Anterior cingulate cortex (tissue), 58 donors: ENCODE data around the gene SPNS2.
A peak's percentile ranks its signal among the peaks of the same experiment; 100 is the strongest.

Source experiments
- DNase-seq, 58 donors: peaks; one replicate each; lab custom pipeline; 2025; lab: John Stamatoyannopoulos, UW

Gene SPNS2

DNA sequence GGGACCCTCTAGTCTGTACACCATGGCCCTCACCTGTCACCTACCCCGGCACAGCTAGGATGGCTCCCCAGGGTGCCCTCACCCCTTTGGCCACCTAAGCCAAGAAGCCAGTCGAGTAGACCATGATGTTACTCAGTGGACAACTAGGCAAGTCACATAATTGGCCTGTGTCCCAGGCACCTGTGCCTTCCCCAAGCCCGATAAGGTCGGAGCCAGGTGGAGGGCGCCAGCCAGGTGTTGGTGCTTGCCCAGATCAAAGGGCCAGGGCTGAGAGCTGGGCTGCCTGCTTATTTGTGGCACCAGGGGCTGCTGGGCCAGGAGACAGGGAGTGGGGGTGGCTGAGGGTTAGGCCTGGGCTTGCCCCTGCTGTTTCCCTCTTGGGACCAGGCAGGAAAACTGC is 16.8 kb downstream of the SPNS2 start:
- DNase-seq, result no peak

DNA sequence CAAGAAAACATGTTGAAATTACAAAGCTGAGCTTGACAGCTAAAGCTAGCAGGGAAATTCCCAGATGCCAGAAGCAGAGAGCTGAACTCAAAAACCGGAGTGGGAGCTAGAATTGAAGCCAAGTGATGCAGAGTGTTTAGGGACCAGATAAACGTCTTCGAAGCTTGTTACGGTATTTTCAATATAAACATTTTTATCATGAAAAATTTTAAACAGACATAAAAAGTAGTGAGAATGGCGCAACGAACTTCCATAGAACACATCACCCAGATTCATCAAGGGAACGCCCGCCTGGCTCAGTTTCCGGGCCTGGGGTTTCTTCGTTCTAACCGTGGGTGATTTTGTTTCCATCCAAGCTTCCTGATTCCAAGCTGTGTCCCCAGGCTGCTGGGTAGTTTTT is 18.1 kb downstream of the SPNS2 start:
- DNase-seq, result no peak

- peak in 5 of 58 donors; percentile 20 to 56 (median 30) for DNase-seq
These were observed 20.2 kb downstream of the SPNS2 start for GRCh38 chr17:4518901-4519300.

DNA sequence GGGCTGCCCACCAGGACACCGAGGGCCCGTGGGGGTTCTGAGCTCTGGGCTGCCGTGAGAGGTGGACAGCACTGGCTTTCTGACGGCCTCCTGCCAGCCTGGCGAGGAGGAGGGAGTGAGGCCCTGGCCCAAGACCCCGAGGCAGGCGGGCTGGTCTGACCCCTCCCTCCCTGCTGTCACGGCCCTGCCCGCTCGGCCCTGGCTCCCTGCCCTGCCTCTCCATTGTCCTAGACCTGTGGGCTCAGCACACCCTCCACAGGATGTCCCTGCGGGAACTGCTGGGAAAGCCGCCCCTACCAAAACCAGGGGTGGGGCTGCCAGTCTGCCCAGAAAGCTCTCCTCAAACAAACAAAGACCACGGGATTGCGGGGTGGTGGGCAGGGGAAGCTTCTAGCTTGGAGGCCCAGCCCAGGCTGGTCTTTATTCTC is 20.7 kb downstream of the SPNS2 start:
- peak in 29 of 58 donors; percentile 17 to 74 (median 48) for DNase-seq

DNA sequence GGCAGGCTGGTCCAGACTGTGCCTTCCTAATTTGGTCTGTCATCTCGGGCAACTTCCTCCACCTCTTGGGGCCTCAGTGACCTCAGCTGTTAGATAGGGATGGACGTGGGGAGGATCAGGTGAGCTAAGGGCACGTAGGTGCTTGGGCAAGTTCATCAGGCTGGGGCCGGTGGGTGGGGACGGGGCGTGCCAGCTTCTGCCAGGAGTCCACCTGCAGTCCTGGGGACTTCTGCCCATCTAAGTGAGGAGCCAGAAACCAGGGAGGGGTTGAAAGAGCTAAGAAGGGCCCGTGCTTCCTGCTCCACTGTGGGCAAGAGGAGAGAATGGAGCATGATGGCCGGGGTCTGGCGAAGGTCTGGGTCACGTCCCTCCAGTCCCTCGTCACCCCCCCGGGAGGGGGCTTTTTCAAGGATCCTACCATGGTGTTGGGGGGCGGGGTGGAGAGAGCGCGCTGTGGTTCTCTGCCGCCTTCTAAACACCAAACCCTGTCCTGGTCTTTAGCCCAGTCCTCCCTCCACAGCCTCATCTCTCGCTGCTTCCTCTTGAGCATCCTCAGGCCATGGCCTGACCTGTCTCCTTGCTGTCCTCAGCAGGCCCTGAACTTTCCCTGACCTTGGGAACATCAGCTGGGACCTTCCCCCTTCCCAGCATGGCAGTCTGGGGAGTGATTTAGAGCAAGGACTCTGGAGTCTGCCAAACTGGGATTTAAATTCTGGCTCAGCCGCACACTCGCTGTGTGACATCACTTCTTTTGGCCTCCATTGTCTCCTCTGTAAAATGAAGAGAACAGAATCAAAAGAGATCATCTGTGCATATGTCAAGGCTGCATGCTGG is 21.6 kb downstream of the SPNS2 start:
- DNase-seq, result no peak

GRCh38 chr17:4520894-4521600 is 22.4 kb downstream of the SPNS2 start:
- no peak for DNase-seq

GRCh38 chr17:4522661-4523060 is 24.0 kb downstream of the SPNS2 start:
- no peak for DNase-seq

DNA sequence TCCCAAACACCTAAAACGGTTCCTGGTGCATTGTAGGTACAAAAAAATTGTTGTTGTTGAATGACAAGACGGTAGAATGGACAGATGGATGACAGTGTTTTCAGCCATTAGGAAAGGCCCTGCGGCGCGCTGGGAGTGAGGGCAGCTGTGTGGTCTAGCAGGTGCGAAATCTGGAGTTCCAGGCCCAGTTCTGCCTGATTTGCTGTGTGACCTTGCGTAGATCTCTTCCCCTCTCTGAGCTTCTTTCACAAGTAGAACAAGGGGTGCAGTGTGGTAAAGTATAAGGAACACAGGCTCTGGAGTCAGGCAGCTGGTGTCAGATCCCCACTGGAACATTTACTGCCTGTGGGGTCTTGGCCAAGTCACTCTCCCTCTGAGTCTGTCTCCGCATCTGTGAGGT is 25.3 kb downstream of the SPNS2 start:
- no peak for DNase-seq

GRCh38 chr17:4525691-4526397 is 27.2 kb downstream of the SPNS2 start:
- DNase-seq, result no peak

GRCh38 chr17:4527134-4527533 is 28.5 kb downstream of the SPNS2 start:
- no peak for DNase-seq

GRCh38 chr17:4527566-4528125 is 29.0 kb downstream of the SPNS2 start:
- no peak for DNase-seq

- DNase-seq, result no peak
These were observed 31.0 kb downstream of the SPNS2 start for GRCh38 chr17:4529533-4530152.

GRCh38 chr17:4530799-4531730 is 32.4 kb downstream of the SPNS2 start:
- DNase-seq, result peak in 7 of 58 donors; percentile 10 to 43 (median 39)

GRCh38 chr17:4531988-4532736 is 33.5 kb downstream of the SPNS2 start:
- no peak for DNase-seq

DNA sequence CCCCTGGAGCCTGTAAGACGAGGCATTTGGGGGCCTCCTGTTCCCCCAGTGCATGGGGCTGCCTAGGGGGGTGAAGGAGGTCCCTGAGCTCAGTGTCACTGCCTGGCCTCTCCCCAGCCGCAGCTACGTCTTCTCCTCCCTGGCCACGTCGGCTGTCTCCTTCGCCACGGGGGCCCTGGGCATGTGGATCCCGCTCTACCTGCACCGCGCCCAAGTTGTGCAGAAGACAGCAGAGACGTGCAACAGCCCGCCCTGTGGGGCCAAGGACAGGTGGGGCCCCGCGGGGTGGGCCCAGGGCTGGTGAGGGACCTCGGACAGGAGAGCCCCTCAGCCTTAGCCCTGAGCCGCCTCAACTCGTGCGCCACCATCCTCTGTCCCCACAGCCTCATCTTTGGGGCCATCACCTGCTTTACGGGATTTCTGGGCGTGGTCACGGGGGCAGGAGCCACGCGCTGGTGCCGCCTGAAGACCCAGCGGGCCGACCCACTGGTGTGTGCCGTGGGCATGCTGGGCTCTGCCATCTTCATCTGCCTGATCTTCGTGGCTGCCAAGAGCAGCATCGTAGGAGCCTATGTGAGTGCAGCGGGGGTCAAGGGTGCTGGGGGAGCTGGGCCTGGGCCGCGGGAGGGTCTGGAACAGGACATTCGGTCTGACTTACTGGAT is 34.3 kb downstream of the SPNS2 start:
- no peak for DNase-seq

DNA sequence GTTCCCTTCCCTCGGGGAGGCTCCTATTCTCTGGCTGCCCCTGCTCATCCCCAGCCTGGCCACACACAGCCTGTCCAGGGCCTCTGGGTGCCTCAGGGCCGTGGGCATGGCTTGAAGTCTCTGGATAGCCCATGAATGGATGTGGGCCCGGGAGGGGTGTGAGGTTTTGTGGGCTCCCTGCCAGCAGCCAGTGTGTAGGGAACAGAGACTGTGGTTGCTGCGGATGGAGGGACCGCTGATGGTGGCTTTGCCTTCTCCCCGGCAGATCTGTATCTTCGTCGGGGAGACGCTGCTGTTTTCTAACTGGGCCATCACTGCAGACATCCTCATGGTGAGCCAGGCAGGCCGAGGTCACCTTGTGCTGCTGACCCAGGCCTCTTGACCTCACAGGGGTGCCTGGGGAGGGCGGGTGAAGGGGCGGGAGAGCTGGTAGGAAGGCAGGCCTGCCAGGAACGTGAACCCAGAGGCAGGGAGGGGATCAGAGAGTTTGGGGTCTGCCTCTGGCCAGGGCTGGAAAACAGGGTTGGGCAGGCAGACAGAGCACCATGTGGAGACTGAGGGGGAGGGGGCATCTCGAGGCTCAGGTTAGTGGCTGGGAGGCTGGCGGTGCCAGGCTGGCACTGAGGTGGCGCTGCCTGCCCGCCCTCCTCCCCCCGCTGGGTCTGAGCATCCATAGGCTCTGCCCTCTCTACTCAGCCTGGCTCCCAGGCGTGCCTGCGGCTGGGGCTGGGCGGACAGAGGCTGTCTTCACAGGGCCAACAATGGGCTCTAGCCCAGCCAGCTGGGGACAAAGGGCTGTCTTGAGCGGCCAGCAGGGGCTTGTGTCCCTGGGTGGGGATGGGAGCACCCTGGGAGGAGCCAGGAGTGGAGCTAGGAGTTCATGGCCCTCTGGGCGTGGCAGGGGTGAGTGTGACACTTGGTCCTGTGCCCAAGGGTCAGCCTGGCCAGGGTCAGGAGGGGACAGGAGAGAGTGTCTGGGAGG is 35.1 kb downstream of the SPNS2 start:
- DNase-seq, result peak in 57 of 58 donors; percentile 16 to 97 (median 84)

DNA sequence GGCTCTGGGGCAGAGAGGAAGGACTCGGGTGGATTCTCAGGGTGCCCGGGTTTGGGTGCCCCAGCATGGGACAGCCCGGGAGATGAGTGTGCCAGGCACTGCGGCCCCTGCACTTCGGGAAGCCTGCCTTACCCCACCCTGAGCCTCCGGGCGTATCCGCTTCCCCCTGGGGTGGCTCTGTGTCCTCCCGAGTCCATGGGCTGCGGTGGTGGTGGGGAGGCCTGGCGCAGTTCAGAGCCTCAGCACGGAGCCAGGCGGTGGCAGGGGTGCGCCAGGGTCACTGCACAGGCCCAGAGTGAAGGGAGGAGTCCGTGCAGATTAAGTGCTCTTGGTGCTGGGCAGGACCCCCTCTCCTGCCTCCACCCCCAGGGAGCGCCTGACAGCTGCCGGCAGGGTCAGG is 35.8 kb downstream of the SPNS2 start:
- DNase-seq, result peak in 10 of 58 donors; percentile 52 to 81 (median 68)
